GM18517 (cell line): Measurements from ENCODE around the gene CDK9.
"Not testable (repeated sequence)": the region's sequence is repeated elsewhere in the genome, so short reads cannot be mapped to it uniquely, and the experiment has no call there.

Experiments
- ATAC-seq: cut with Tn5 transposase; IDR thresholded peaks from one replicate; pipeline ENCODE4 v1.9.1; 2021; ENCODE audit warnings: mild to moderate bottlenecking, moderate library complexity; ENCODE audit not compliant: unreplicated experiment

Gene CDK9

GRCh38 chr9:127817881-127818434, 32.1 kb downstream of the CDK9 start:
- ATAC-seq, result no peak

- ATAC-seq, result no peak
These were observed 32.7 kb downstream of the CDK9 start for GRCh38 chr9:127818574-127818973.

- ATAC-seq, result no peak
These were observed 36.3 kb downstream of the CDK9 start for GRCh38 chr9:127822108-127822507.

GRCh38 chr9:127825319-127826051, 39.7 kb downstream of the CDK9 start:
- ATAC-seq, result no peak

- ATAC-seq, result no peak
These were observed 40.5 kb downstream of the CDK9 start for GRCh38 chr9:127826253-127826913.

- no peak for ATAC-seq
These were observed 42.6 kb downstream of the CDK9 start for GRCh38 chr9:127828262-127829031.

- no peak for ATAC-seq
These were observed 43.5 kb downstream of the CDK9 start for GRCh38 chr9:127829205-127829906.

GRCh38 chr9:127832248-127832647, 46.4 kb downstream of the CDK9 start:
- no peak for ATAC-seq

GRCh38 chr9:127833555-127833954, 47.7 kb downstream of the CDK9 start:
- ATAC-seq, result no peak

DNA sequence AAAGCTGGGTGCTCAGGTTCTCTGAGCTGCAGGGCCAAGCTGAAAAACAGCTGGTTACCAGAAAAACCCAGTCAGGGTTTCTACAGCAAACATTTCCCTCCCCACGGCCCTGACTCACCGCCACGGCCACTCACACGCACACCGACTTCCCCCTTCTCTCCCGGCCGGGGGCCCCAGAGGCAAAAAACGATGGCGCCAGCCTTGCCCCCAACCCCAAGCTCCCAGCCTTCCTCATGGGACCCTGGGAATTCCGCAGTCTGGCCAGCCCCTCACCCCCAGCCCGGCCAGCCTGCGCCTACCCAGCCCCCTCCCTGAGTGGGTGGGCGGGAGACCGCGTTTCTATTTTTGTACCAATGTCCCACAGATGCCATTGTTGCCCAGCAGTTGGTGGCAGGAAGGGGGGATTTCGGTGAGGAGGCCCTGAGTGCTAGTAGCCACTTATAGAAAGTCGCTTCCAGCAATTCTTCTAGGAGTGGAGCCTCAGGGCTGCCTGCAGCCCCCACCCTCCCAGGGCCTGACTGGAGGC, 50.2 kb downstream of the CDK9 start:
- no peak for ATAC-seq

- not testable (repeated sequence) for ATAC-seq
These were observed 50.7 kb downstream of the CDK9 start for GRCh38 chr9:127836561-127836960.

DNA sequence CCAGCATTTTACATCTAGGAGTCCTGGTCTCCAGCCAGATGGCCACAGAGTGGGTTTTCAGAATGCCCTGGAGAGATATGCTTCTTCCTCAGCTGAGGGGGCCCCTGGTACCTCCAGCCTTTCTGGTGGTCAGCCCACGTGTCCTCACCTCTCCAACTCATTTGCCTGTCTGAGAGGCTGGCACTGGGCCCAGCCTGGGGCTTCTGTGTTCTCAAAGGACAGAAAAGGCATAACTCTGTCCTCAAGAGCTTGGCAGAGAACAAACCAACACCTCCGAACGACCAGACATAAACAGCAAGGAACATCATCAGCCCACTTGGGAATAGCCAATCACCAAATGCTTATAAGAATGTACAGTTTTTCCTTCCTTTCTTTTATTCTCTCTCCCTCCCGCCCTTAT, 51.5 kb downstream of the CDK9 start:
- no peak for ATAC-seq

GRCh38 chr9:127838375-127839078, 52.7 kb downstream of the CDK9 start:
- ATAC-seq, result no peak
